AG10803 (cell line): ENCODE results near the gene SYNDIG1.

Source experiments
- DNase-seq: peaks from one replicate; pipeline ENCODE4 v3.0.0; 2010; ENCODE audit warnings: low read depth
- H3K4me3 ChIP-seq: 2 replicates; pipeline ENCODE4 v1.5.1; 2011; ENCODE audit warnings: mild to moderate bottlenecking, low read length, control low read depth
- CTCF ChIP-seq: conservative IDR thresholded peaks from 2 replicates; pipeline ENCODE4 v1.5.1; 2011; ENCODE audit warnings: mild to moderate bottlenecking, low read length, control low read depth, inconsistent platforms

The SYNDIG1 gene

GRCh38 chr20:24580006-24580405 is 110.6 kb downstream of the SYNDIG1 start:
- TF ChIP-seq CTCF: no peak
- peak; percentile 26 for DNase-seq
- no peak overlapping the region for H3K4me3 ChIP-seq

DNA sequence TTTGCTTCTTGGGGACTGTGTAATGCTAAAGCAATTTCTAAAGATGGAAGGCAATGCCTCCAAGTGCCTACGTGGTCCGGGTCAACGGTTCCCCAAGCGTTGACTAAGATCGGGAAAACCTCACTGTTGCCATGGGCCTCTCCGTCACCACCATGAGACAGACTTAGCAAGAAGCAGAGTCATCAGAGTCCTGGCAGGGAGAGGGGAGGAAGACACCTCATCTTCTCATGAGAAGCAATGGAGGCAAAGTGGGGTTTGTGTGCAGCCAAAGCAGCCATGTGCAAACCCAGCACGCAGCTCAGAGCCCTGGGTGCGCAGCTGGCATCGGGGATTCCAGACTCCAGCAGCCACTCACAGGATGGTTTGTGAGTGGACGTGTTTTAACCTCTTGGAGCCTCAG is 111.4 kb downstream of the SYNDIG1 start:
- TF ChIP-seq CTCF: no peak
- H3K4me3 ChIP-seq: no peak overlapping the region
- DNase-seq: no peak

- no peak for TF ChIP-seq CTCF
- H3K4me3 ChIP-seq: no peak overlapping the region
- DNase-seq: no peak
Observed at GRCh38 chr20:24581443-24582170, 112.2 kb downstream of the SYNDIG1 start.

- DNase-seq: no peak
- no peak for TF ChIP-seq CTCF
- no peak overlapping the region for H3K4me3 ChIP-seq
Observed at GRCh38 chr20:24582373-24583168, 113.1 kb downstream of the SYNDIG1 start.

DNA sequence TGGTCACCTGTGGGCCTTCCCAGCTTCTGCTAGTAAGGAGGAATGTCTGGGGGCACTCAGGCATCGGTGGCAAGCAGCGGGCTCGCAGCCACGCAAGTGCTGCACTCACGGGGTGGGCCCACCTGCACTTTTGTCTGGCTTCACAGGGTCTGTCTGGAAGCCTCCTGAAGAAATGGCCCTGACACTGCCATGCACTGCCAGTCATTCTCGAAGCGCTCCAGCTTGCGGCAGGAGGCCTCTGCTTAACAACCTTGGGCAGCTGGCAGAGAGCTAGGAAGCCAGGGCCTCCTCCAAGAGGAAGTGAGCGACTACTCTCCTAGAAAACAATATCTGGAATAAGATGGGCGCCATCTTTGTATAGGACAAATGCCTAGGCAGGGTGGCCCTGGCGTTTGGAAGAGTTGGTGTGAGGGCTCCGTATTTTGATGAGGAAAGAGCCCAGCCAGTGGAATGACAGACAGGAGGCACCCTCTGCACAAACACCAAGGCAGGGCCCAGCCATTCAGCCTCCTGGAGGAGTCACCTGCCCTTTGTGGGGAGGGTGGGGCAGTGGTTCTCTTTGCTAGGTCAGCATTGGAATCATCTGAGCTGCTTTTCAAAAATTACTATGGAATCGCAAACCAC is 113.9 kb downstream of the SYNDIG1 start:
- no peak for DNase-seq
- H3K4me3 ChIP-seq: no peak overlapping the region
- TF ChIP-seq CTCF: no peak

- TF ChIP-seq CTCF: no peak
- no peak overlapping the region for H3K4me3 ChIP-seq
Observed at GRCh38 chr20:24584078-24584477, 114.6 kb downstream of the SYNDIG1 start.

More at GRCh38 chr20:24584078-24584477, 114.6 kb downstream of the SYNDIG1 start:
- no peak for DNase-seq
